OCI-LY1 (cell line): Measurements from ENCODE around the gene GALNT16.

ENCODE experiments used
- EZH2 ChIP-seq: fragments of 200-600 bp; sonication (generic), shearing (Covaris generic); IDR thresholded peaks from 2 replicates; pipeline ENCODE4 v1.8.0; 2017; ENCODE audit warnings: borderline replicate concordance, mixed run types, mild to moderate bottlenecking, antibody characterized with exemption, low read length, moderate library complexity, mixed read lengths
- TF ChIP-seq, protein P1 (sequence below): fragments of 200-600 bp; sonication (generic), shearing (Covaris generic); IDR thresholded peaks from 2 replicates; pipeline ENCODE4 v1.5.1; 2017; ENCODE audit warnings: mild to moderate bottlenecking, antibody characterized with exemption, low read length, moderate library complexity, mixed read lengths

DNA sequence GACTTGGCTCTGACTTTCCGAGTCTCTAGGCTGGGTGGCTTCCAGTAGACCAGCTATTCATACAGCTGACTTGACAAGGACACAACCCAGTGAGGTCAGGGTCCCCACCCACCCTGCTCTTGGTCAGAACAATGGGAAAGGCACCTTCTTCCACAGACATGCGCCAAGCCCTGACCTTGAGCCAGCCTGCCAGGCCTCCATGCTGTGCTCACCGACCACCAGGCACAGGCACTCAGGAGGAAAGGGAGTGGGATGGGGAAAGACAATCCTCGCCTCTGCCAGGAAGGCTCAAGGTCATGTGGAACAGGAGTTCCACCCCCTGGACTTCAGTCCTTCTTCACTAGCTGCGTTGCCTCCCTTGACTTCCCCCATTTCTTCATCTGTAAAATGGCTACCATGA lies 31.4 kb downstream of the GALNT16 start:
- TF ChIP-seq, protein P1, sequence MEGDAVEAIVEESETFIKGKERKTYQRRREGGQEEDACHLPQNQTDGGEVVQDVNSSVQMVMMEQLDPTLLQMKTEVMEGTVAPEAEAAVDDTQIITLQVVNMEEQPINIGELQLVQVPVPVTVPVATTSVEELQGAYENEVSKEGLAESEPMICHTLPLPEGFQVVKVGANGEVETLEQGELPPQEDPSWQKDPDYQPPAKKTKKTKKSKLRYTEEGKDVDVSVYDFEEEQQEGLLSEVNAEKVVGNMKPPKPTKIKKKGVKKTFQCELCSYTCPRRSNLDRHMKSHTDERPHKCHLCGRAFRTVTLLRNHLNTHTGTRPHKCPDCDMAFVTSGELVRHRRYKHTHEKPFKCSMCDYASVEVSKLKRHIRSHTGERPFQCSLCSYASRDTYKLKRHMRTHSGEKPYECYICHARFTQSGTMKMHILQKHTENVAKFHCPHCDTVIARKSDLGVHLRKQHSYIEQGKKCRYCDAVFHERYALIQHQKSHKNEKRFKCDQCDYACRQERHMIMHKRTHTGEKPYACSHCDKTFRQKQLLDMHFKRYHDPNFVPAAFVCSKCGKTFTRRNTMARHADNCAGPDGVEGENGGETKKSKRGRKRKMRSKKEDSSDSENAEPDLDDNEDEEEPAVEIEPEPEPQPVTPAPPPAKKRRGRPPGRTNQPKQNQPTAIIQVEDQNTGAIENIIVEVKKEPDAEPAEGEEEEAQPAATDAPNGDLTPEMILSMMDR, result no peak
- no peak for TF ChIP-seq EZH2
